GM12878 (cell line): ENCODE measurements around the gene RXFP4. TPM values are rescaled to one million over a fixed set of nuclear protein-coding genes. Genes with fewer than 3 reads are reported as not detected.

Source experiments
- ATAC-seq: fragments of 200-7000 bp; cut with Tn5 transposase; 3 replicates; pipeline ENCODE4 v1.9.1; 2020; ENCODE audit warnings: mild to moderate bottlenecking, moderate library complexity
- BruUV-seq: library from RNA; stranded (reverse); fragments of 400-500 nt; replicated peaks from 2 replicates; lab custom pipeline; 2021; lab: Mats Ljungman, UMichigan
- CTCF ChIA-PET: fragments of 300-600 bp; sonication (Branson Sonifier 250); formaldehyde crosslinking; extraction: SDS; loops from one replicate; lab custom pipeline; 2021; ENCODE audit warnings: inconsistent platforms; lab: Yijun Ruan, JAX
- POLR2A ChIA-PET: fragments of 350-600 bp; formaldehyde crosslinking; extraction: SDS; loops from one replicate; lab custom pipeline; 2021; ENCODE audit warnings: inconsistent platforms; lab: Charles Lee
- RAD21 ChIA-PET: fragments of 300-600 bp; sonication (Branson Sonifier 250); formaldehyde crosslinking; loops from one replicate; lab custom pipeline; 2023; ENCODE audit warnings: antibody characterized with exemption; ENCODE audit not compliant: unreplicated experiment; lab: Charles Lee
- SMC1A ChIA-PET: fragments of 300-600 bp; sonication (Branson Sonifier 250); formaldehyde crosslinking; loops from one replicate; lab custom pipeline; 2023; ENCODE audit not compliant: unreplicated experiment, uncharacterized antibody; lab: Charles Lee
- DNase-seq: peaks from one replicate; pipeline ENCODE4 v3.0.0-alpha.2; 2011; ENCODE audit warnings: low read depth, low spot score
- FAIRE-seq: peaks from 3 replicates; lab custom pipeline; 2011; peaks lifted over from hg19 to GRCh38; lab: Jason Lieb, UNC
- H2AFZ ChIP-seq: 2 replicates; pipeline ENCODE4 v1.6.0; 2011; ENCODE audit warnings: low read depth, low read length, control low read depth; ENCODE audit not compliant: control insufficient read depth
- H3K27ac ChIP-seq: 2 replicates; pipeline ENCODE4 v1.5.1; 2011; ENCODE audit warnings: control low read depth; ENCODE audit not compliant: control insufficient read depth, insufficient read depth
- H3K27me3 ChIP-seq, 2 experiments: replicated peaks in 1 of 2; 2 replicates each; pipeline versions ENCODE4 v1.6.0 to v1.6.1; 2011; ENCODE audit warnings: low read length in 1 of 2; ENCODE audit not compliant: control insufficient read depth in 2 of 2, insufficient read depth in 2 of 2
- H3K36me3 ChIP-seq, 2 experiments: 2 replicates each; pipeline ENCODE4 v1.5.1; 2011; ENCODE audit warnings: low read length in 1 of 2; ENCODE audit not compliant: control insufficient read depth in 2 of 2, insufficient read depth in 2 of 2
- H3K4me1 ChIP-seq: 2 replicates; pipeline ENCODE4 v1.6.1; 2011; ENCODE audit warnings: mild to moderate bottlenecking, low read length, moderate library complexity, mixed read lengths; ENCODE audit not compliant: control insufficient read depth, insufficient read depth
- H3K4me2 ChIP-seq: 2 replicates; pipeline ENCODE4 v1.6.0; 2011; ENCODE audit warnings: control low read depth; ENCODE audit not compliant: control insufficient read depth, insufficient read depth
- H3K4me3 ChIP-seq: fragments of 200-600 bp; sonication (generic); 2 replicates; pipeline ENCODE4 v1.5.1; 2016
- H3K79me2 ChIP-seq: 2 replicates; pipeline ENCODE4 v1.6.0; 2011; ENCODE audit warnings: low read length; ENCODE audit not compliant: control insufficient read depth, insufficient read depth
- H3K9ac ChIP-seq: 2 replicates; pipeline ENCODE4 v1.8.0; 2011; ENCODE audit warnings: low read length, control low read depth, mixed read lengths; ENCODE audit not compliant: control insufficient read depth, insufficient read depth
- H3K9me3 ChIP-seq: replicated peaks from 3 replicates; pipeline ENCODE4 v1.5.1; 2011; ENCODE audit warnings: mild to moderate bottlenecking, low read length; ENCODE audit not compliant: control insufficient read depth, insufficient read depth
- H4K20me1 ChIP-seq: 2 replicates; pipeline ENCODE4 v1.6.0; 2011; ENCODE audit not compliant: control insufficient read depth, insufficient read depth
- RAD51 ChIP-seq: fragments of 450-650 bp; IDR thresholded peaks from 2 replicates; pipeline ENCODE4 v1.6.1; 2016; ENCODE audit warnings: moderate library complexity, mild to moderate bottlenecking, inconsistent platforms
- RELB ChIP-seq: fragments of 450-650 bp; IDR thresholded peaks from 2 replicates; pipeline ENCODE4 v1.6.1; 2017; ENCODE audit warnings: low read depth, mild to moderate bottlenecking, moderate library complexity
- ZNF384 ChIP-seq: IDR thresholded peaks from 2 replicates; pipeline ENCODE4 v1.6.1; 2012; ENCODE audit warnings: low read depth, mild to moderate bottlenecking, low read length, improper control_type of control experiment, borderline replicate concordance
- ZZZ3 ChIP-seq: IDR thresholded peaks from 2 replicates; pipeline ENCODE4 v1.6.1; 2011; ENCODE audit warnings: low read depth; ENCODE audit not compliant: control insufficient read depth, insufficient read length
- WGBS: methylation state at CpG from one replicate; pipeline ENCODE4 v1.1.6; 2016; ENCODE audit warnings: low lambda C conversion rate; ENCODE audit not compliant: insufficient replicate concordance, insufficient coverage; ENCODE audit errors: missing lambda C conversion rate; 5-methylcytosine and 5-hydroxymethylcytosine counted together
- in situ Hi-C: fragments of 300-500 bp; cut with MboI; formaldehyde crosslinking; loops from 9 replicates; pipeline ENCODE4 v1.14.3; 2018; ENCODE audit warnings: mixed read lengths
- intact Hi-C: fragments of 100-400 bp; cut with micrococcal nuclease; formaldehyde crosslinking; loops from one replicate; pipeline ENCODE4 v1.14.2; 2022; ENCODE audit not compliant: unreplicated experiment
- polyA plus RNA-seq, 11 experiments: library from polyadenylated mRNA; depleted of rRNA in 4 of 11; unstranded in 6 of 11; stranded (reverse) in 5 of 11; fragments of >200 nt; fragmentation: Nextera tagmentation in 4 of 11; fragmentation: Illumina TruSeq in 1 of 11; extraction: Ambion mirVana in 4 of 11; extraction: Trizol in 1 of 11; gene quantifications; 1 replicate in 1 of 11; 2 replicates in 10 of 11; pipeline versions ENCODE4 v1.2.1 to v1.2.3, GENCODE V29; 2011 to 2016; ENCODE audit warnings: inconsistent platforms in 2 of 11, missing spikeins in 2 of 11, low read depth in 1 of 11
- total RNA-seq, 4 experiments: library from RNA; depleted of rRNA in 3 of 4; stranded (reverse); fragments of >200 nt in 3 of 4; fragmentation: Illumina TruSeq in 1 of 4; extraction: Trizol in 1 of 4; gene quantifications; 2 replicates each; pipeline versions ENCODE4 v1.2.1 to v1.2.3, GENCODE V29; 2013 to 2021

RXFP4 gene
- total and polyA plus RNA-seq, 10 of the 15 experiments (the other 5 are each of a cell fraction or from before 2014, with no cell fraction given): 0.10 to 0.40 (median 0.39) TPM; not detected in 7

GRCh38 chr1:155966750-155967149, 25.3 kb downstream of the RXFP4 start:
- H4K20me1 ChIP-seq: peaks cover 8% of the 10 kb centered on the region
- H3K27ac ChIP-seq: no peak overlapping the region
- no peak overlapping the region for H2AFZ ChIP-seq
- H3K4me3 ChIP-seq: no peak overlapping the region
- no peak for ATAC-seq
- H3K79me2 ChIP-seq: peaks cover 48% of the 10 kb centered on the region
- intact Hi-C loops (no loop called here), in situ Hi-C loops (no loop called here)
- peaks cover 41 to 63% of the 10 kb centered on the region in 2 experiments for H3K36me3 ChIP-seq
- no peak for DNase-seq
- RAD21 ChIA-PET: interaction anchor here (0.6 to 1.6 kb wide), 6 partner anchors 11 to 149 kb away, joined by 3 to 9 read pairs (median 3); partner anchors contain the start of genes ARHGEF2 and UBQLN4
- CTCF ChIA-PET: interaction anchor here (1.2 to 4.5 kb wide), 6 partner anchors 8 to 68 kb away, joined by 3 to 54 read pairs (median 6); partner anchors contain the start of gene ARHGEF2
- H3K9me3 ChIP-seq: no peaks in the 10 kb centered on the region
- POLR2A ChIA-PET: interaction anchor here (0.5 to 2.2 kb wide), 4 partner anchors 9 to 87 kb away, joined by 4 to 20 read pairs (median 6); partner anchors contain the start of genes ARHGEF2 and UBQLN4
- no peak for FAIRE-seq
- TF ChIP-seq ZNF384: no peak
- TF ChIP-seq RELB: no peak
- TF ChIP-seq RAD51: no peak
- no peak for TF ChIP-seq ZZZ3
- no peak overlapping the region for H3K9ac ChIP-seq
- H3K4me1 ChIP-seq: peaks cover 55% of the 10 kb centered on the region
- no TSS peak for BruUV-seq
- 45% methylated on average over 7 of the region's 7 CpGs for WGBS
- SMC1A ChIA-PET: interaction anchor here (1.5 to 2.8 kb wide), 6 partner anchors 9 to 29 kb away, joined by 4 to 13 read pairs (median 6); partner anchors contain the start of gene ARHGEF2
- no peak overlapping the region for H3K4me2 ChIP-seq
- no peaks in the 10 kb centered on the region for H3K27me3 ChIP-seq
